GM21723 (cell line): ENCODE measurements around the gene ERCC6L.
"Not testable (repeated sequence)": the region's sequence is repeated elsewhere in the genome, so short reads cannot be mapped to it uniquely, and the experiment has no call there.

Source experiments
- ATAC-seq: cut with Tn5 transposase; IDR thresholded peaks from one replicate; pipeline ENCODE4 v1.9.1; 2021; ENCODE audit warnings: mild to moderate bottlenecking, moderate library complexity; ENCODE audit not compliant: unreplicated experiment

ERCC6L gene

DNA sequence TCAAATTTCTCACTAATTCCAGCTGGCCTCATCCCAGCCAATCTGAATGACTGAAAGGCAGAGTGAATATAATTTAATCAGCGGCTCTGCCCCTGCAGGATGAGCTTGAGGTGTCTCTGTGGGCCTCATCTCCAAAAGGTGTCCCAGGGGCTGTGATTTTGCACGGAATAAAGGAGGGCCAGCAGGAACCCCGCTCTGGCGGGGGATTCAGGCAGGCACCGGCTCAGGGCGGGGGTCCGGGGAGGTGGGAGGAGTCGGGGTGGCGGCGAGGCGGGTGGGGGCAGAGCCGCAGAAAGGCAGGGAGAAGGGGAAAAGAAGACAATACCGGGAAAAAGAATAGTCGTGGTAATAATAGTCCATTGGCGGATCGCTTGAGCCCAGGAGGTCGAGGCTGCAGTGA is 16.0 kb upstream of the ERCC6L start:
- ATAC-seq = no peak

DNA sequence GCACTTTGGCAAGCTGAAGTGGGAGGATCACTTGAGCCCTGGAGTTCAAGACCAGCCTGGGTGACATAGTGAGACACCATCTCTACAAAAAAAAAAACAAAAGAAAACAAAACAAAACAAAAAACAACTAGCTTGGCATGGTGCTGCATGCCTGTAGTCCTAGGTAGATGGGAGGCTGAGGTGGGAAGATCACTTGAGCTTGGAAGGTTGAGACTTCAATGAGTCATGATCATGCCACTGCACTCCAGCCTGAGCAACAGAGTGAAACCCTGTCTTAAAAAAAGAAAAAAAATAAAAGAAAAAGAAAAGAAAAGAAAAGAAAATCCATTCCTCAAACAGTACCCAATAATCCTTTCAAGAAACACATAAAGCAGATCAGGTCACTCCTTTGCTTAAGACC is 14.9 kb upstream of the ERCC6L start:
- ATAC-seq = no peak

DNA sequence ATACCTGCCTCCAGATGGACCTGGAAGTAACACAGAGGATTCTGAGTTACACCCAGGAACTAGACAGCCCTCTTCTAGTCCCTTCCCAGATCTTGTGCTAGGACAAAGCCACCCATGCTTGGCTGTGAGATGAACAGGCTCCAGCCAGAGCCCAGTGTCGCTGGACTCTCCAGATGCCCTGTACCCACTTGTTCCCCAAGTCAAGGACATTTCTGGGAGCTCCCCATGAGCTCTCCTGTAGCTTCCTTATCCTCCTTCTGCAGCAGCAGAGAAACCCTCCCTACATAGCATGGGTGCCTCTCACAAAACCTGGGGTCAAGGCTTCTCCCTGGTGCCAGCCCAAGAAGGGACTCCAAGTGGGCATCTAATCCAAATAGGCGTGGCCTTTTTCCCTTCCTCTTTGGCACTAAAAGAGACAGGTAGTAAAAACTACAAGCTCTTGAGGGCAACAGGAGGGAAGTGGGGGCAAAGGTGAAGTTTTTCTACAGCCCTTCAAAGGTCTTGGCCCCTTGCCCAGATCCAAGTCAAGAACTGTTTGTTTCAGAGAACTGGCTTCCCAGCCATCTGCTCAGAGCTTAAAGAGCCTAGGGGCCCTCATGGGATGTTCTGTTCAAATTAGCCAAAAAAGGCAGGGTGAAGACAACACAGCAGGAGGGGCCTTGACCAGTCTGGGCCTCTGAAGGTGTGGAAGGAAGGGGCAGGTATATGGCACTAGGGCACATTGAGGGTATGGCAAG is 8.5 kb upstream of the ERCC6L start:
- ATAC-seq = no peak

DNA sequence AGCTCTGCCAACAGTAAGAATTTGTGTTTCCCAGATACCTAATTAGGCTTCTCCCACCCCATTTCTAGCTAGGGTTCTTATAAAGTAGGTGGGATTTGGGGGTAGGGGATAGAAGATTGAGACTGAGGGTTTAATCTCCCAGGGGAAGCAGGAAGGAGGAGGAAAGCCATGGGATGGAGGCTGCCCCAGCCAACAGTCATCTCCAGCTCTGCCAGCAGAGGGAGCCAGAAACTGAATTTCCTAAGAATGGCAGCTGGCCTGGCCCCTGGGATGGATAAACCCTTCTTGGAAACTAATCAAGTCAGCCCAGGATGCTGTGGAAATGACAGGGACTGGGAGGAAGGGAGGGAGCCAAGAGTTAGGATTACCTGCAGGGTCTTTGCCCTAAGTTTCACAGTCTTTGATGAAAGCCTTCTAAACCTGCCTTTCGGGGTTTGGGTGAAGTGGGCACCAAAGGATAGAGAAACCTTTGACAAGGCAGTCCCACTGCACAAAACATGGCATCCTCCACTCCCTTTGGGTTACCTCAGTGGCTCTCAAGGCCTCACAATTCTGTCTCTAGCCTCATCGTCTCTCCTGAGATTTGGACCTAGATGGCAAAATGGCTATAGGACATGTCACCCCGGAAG is 6.7 kb upstream of the ERCC6L start:
- peak; percentile 67 for ATAC-seq

DNA sequence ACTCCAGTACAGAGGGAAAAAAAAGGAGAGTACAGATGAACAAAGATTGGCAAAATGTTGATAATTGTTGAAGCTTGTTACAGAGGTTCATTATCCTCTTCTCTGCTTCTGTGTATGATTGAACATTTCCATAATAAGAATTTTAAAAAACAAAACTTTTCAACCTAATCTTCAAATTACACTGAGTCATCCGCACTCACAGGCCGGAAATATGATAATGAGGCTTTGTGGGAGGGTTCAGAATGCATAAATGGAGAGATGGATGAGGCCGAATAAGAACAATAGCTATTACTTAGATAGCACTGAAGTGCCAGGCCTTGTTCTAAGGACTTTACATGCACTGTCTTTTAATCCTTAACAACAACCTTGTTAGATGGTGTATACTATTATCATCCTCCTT is 4.6 kb upstream of the ERCC6L start:
- ATAC-seq = no peak

DNA sequence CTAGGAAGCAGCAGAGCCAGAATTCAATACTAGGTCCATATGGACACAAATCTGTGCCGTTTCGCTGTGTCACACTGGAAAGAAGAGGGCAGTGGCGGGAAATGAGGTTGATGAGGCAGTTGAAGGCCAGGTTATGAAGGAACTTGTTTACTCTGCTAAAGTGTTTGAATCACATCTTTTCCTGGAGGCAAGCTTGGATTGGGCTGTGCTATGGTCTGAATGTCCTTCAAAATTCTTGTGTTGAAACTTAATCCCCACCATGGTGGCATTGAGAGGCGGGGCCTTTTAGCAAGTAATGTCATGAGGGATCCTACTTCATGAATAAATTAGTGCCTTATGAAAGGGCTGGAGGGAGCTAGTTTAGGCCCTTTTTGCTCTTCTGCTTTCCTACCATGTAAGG is 2.1 kb upstream of the ERCC6L start:
- no peak for ATAC-seq

DNA sequence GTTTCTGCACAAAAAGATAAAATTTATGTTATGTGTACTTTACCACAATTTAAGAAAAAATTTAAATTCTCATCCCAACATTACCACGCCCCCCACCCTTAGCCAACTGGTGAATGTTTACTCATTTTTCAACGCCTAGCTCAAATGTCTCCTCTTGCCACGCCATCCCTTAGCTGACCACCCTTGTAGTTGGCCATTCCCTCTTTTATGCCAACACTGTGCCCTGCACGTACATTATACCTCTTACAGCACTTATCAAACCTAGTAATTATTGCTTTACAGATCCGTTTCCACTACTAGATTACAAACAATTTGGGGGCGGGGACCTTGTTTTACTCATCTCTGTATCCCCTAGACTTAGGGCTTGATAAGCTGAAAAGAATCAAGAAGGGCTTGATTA is 644 bp downstream of the ERCC6L start:
- ATAC-seq = no peak

DNA sequence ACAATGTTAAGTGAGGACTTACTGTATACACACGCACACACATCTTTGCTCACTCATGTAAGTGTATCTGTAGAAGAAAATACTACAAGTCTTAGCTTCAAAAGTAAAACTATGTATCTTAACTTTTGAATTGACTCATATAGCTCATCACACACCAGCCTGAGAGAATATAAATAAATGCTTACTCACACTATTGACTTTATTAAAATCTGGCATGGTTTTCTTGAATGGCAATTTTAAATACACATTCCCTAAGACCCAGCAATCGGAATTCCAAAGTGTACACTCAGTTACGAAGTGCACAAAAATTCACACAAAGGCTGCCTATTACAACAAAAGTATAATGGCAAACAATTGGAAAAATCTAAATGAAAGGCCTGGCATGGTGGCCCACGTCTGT is 2.0 kb downstream of the ERCC6L start:
- no peak for ATAC-seq

DNA sequence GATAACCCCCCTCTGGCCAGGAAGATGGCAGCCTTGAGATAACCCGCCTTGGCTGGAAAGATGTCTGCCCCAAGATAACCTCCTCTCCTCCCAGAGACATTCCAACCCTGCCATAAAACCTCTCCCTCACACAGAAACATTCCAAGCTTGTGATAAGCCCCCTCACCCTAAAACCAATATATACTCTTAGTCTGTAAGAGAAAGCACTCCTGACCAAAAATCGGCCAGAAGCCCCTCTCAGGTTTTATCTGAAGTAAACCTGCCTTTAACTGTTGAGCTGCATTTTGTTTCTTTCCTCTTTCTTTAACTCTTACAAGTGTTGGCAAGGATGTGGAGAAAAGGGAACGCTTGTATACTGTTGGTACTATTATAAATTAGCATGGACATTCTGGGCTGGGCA is 8.5 kb downstream of the ERCC6L start:
- no peak for ATAC-seq

DNA sequence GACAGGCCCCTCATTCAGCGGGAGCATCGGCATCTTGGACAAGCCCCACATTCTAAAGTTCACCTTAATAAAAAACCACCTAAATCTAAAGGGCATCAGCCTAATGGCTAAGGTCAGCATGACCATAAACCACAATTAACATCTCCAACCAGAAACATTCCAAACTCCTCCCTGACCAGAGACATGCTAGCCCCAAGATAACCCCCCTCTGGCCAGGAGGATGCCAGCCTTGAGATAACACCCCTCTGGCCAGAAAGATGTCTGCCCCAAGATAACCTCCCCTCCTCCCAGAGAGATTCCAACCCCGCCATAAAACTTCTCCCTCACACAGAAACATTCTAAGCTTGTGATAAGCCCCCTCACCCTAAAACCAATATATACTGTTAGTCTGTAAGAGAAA is 18.5 kb downstream of the ERCC6L start:
- not testable (repeated sequence) for ATAC-seq

DNA sequence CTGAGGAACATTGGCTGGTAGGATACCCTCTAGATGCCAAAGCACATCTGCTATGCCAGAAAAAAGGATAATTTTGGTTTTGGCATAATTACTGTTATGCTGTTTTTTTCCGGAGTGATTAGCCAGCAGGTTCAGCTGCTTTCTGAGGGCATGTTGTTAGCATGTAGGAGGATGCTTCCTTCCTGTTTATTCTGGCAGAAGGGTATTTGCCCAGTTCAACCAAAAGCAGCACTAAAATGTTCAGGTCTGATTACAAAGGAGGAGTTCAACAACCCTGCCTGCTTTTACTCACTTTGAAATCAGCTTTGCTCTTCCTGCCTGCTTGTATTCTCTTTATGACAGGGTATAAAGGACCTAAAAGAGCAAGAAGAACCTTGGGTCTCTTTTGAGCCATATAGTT is 21.9 kb downstream of the ERCC6L start:
- ATAC-seq = no peak

DNA sequence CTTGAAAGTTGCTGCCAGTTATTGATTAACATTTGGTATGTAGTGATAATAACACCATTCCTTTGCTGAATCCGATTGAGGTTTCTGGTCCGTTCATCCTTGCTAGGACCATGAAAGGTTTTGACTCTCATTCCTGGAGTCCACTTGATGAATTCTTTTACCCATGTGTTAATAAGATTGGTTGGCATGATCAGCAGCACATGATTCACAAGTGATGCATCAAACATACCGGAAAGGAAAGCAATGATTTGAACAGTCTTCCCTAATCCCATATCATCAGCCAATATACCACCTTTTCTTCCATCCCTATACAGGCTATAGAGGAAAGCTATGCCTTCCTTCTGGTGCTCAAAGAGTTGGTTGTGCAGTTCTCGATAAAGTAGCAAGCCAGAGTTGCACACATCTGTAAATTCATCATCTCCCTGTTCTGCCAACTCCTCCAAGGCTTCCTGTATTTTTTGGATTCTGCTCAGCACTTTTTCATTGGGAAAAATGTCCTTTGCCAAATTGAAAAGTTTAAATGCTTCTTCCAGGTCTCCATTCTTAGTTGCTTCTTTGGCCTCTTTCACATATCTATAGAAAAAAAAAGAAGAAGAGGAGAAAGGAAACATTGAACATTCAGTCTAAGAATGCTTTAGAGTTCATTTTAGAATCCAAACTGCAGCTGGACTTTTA is 30.6 kb downstream of the ERCC6L start:
- no peak for ATAC-seq

DNA sequence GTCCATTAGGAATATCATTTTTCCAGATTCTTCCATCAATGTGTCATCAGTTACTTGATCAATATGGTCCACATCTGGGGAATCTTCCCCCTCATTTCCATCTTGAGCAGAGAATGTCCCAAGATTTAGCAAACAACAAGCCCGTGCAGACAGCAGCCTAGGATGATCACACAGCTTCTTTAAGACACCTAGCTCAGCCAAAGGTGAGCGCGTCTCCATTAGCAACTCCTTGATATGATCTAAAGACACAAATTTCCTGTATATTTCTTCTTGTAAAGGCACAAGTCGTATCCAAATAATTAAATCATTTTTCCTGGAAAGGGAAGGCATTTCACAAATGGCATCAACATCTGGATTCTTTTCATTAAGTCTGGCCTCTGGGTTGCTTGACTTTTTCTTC is 31.5 kb downstream of the ERCC6L start:
- ATAC-seq = no peak

DNA sequence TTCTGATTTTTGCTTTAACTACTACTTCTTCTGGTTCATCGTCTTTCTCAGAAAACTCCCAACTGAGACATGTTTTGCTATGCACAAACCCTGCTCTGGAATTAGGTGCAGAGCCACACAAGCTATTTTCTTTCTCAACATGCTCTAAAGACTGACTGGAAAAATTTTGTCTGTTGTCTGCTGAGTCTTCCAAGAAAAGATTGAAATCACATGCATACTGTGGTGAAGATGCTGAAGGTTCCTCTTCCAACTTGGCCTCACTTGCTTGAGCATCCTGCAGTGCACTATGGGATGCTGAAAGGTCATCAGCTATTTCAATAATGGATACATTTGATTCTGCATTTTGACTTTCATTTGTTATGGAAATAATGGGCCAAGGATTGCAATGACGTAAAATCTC is 33.1 kb downstream of the ERCC6L start:
- ATAC-seq = no peak

DNA sequence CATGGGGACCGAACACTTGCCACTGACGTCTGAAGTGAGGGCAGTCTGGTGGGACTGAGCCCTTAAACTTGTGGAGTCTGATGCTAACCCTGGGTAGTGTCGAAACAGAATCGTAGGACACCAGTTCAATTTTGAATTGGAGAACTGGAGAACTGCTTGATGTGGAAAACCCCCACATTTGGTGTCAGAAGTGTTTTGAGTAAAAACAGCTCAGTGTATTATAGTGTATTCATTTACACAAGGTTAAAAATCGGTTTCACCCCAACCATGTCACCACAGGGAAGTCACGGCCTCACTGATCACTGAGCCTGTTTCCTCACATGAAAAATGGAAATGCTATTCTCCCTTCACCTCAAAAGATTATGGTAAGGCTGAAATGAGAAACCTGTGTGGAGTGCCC is 35.4 kb downstream of the ERCC6L start:
- ATAC-seq = no peak

DNA sequence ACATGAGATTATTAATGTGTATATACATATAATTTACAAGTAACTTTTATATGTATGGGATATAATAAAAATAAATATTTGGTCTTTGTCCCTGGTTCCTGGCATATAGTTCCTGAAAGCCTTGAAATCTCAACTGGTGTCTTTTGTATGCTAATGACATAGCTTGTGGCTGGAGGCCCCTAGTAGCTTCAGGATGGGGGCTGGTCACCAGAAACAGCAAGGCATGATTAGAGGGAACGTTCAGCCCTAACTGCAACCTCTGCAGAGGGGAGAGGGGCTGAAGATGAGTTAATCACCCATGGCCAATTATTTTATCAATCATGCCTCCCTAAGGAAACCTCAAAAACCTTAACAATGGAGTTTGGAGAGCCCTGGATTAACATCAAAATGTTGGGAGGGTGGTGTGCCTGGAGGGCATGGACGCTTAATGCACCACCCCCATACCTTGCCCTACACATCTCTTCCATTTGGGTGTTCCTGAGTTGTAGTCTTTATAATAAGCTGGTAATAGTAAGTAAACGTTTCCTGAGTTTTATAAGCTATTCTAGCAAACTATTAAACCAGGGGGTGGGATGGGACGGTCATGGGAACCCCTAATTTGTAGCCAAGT is 35.9 kb downstream of the ERCC6L start:
- ATAC-seq = no peak

DNA sequence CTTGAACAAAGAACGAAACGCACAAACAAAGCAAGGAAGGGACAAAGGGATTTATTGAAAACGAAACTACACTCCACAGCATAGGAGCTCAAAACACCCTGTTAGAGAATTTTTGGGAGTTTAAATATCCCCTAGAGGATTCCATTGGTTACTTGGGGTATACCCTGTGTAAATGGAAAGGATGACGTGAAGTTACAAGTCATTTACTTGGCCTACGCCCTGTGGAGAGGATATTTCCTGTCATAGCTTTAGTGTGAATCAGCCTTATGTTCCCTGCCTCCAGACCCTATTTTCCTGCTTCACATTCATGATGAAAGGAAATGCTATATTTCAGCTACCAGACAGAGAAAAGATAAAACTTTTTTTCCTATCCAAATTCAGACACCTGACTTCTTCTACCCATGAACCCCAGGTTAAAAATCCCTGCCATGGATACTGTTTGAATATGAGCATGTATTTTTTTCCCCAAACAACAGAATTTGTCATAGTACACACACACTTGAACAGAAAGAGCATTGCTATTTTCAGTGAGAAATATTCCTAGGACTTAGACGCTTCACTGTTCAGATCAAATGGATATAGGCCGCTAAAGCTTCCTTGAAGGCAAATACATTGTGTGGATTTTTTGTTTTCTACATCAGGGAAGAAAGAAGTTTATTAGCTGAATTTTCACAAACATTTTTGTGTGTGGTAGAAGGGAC is 36.8 kb downstream of the ERCC6L start:
- no peak for ATAC-seq

DNA sequence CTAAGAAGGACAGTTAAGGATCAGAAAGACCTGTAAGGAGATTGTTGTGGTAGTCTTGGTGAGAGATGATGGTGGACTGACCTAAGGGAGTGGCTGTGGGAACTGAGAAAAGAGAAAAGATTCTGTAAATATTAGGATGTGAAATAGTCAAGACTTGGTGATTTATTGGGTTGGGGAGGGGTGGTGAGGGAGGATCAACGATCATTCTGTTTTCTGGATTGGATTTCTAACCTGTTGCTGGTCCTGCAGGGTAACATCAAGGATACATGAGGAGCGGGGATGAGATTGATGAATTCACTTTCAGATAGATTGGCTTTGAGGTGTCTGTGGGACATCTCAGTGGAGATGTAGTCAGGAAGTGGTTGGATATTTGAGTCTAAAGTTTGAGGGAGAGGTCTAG is 55.9 kb downstream of the ERCC6L start:
- no peak for ATAC-seq

DNA sequence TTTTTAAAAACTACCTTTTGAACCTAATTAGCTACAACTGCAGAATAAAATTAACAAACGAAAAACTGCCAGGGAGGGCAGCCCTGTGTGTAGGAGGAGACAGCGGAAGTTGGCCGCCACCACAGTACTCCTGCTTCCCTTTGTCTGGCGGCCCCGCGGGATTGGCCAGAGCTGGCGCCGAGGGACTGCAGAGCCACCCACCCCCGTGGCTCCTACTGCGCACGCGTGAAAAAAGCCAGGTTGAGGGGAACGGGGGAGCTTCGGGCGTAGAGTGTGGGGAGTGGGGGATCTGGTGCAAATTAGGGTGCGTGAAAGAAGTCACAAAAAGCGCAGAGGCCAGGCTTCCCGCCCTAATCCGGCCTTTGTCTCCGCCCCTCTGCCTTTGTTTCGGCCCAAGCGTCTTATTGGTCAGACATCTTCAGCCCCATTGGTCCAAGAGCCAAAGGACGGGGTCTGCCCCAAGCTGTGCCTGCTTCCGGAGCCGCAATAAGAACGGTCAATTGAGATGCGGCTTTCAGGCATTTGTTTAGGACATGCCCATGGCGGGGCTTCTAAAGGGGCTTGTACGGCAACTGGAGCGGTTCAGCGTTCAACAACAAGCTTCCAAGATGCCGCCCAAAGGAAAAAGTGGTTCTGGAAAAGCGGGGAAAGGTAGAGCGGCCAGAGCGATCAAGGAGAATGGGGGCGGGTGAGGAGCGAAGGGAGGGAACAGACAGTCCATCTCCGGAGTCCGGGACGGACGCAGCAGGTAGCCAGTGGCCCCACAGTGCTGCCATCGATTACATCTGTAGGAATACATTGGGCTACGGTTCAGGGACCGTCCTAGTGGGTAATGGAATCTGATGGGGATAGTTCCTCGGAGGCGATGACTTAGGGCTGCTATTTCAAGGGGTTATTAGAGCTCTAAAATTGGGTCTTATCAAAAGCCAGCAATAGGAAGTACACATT is 57.4 kb downstream of the ERCC6L start, which contains the start of gene PIN4:
Gene PIN4 (plus strand): TSS at position 580 of the 948 bp plus-strand sequence. CDS start 29 bp downstream, at position 609.
- ATAC-seq = peak; percentile 97

DNA sequence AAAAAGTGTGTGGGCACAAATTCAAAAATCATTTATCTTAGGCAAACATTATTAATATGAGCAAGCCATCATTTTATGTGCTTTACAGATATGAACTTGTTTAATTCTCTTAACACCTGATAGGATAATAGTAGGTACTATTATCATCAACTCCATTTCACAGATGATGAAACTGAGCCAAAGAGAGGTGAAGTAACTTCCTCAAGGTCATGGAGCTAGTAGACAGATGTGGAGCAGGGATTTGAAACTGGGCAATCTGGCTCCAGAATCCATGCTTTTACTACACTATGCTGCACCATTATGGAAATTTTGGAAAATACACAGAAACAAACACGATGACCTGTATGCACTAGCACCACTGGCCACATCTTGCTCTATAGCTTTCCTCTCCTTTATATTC is 58.3 kb downstream of the ERCC6L start:
- no peak for ATAC-seq
